Thoracic aorta (tissue), 2 donors: Measurements from ENCODE around the gene CANX. TPM values are rescaled to one million over a fixed set of nuclear protein-coding genes. Genes with fewer than 3 reads are reported as not detected.

Experiments used
- ATAC-seq: fragments of 150-250 bp; one replicate; pipeline ENCODE4 v1.8.0; 2017; ENCODE audit warnings: low read depth; ENCODE audit not compliant: insufficient number of reproducible peaks, low FRiP score
- DNase-seq: peaks from one replicate; pipeline ENCODE4 v3.0.0-alpha.2; 2020; ENCODE audit warnings: low spot score
- H3K27ac ChIP-seq, 2 donors: fragments of 200-600 bp; sonication (generic); 1 replicate in 1 of 2; 2 replicates in 1 of 2; pipeline ENCODE4 v1.5.1; 2016; ENCODE audit warnings: mild to moderate bottlenecking in 2 of 2, moderate library complexity in 2 of 2
- H3K27me3 ChIP-seq: fragments of 200-600 bp; sonication (generic); replicated peaks from 2 replicates; pipeline ENCODE4 v1.6.0; 2016; ENCODE audit warnings: mild to moderate bottlenecking; ENCODE audit not compliant: insufficient read depth
- H3K36me3 ChIP-seq: fragments of 200-600 bp; sonication (generic); one replicate; pipeline ENCODE4 v1.5.1; 2016
- H3K4me1 ChIP-seq, 2 donors: fragments of 200-600 bp; sonication (generic); 1 replicate in 1 of 2; 2 replicates in 1 of 2; pipeline versions ENCODE4 v1.5.1 to v1.6.0; 2016; ENCODE audit warnings: low read depth in 2 of 2, mild to moderate bottlenecking in 1 of 2; ENCODE audit not compliant: control insufficient read depth in 1 of 2
- H3K4me3 ChIP-seq: fragments of 200-600 bp; sonication (generic); 2 replicates; pipeline ENCODE4 v1.5.1; 2016; ENCODE audit warnings: mild to moderate bottlenecking
- H3K9me3 ChIP-seq: fragments of 200-600 bp; sonication (generic); 2 replicates; pipeline ENCODE4 v1.5.1; 2016
- CTCF ChIP-seq: fragments of 200-600 bp; sonication (generic); IDR thresholded peaks from one replicate; pipeline ENCODE4 v1.5.1; 2019; ENCODE audit warnings: antibody characterized with exemption
- total RNA-seq, 2 donors: library from RNA; depleted of rRNA; stranded (reverse); fragments of >200 nt; gene quantifications; one replicate each; pipeline versions ENCODE4 v1.1.0 to v1.2.3, GENCODE V29; 2016

CANX gene
- total RNA-seq, 2 donors from 2014 or later = 240 to 371 TPM

GRCh38 chr5:179762079-179762780 lies 63.5 kb downstream of the CANX start:
- ATAC-seq (no peak), DNase-seq (no peak)
- H3K4me1 ChIP-seq = peaks cover 31 to 65% of the 10 kb centered on the region in 2 donors

GRCh38 chr5:179762781-179763176 lies 64.0 kb downstream of the CANX start:
- H3K27me3 ChIP-seq = no peaks in the 10 kb centered on the region
- no peaks in the 10 kb centered on the region for H3K9me3 ChIP-seq
- H3K4me1 ChIP-seq = peaks cover 31 to 66% of the 10 kb centered on the region in 2 donors
- H3K27ac ChIP-seq = peak overlapping the region; percentile 3 to 79
- no peaks in the 10 kb centered on the region for H3K36me3 ChIP-seq
- no peak for ATAC-seq
- TF ChIP-seq CTCF = no peak
- H3K4me3 ChIP-seq = no peak overlapping the region
- no peak for DNase-seq

More at GRCh38 chr5:179762079-179762780, 63.5 kb downstream of the CANX start:
- Histone ChIP-seq H3K4me3 (no peak overlapping the region), H3K36me3 (no peaks in the 10 kb centered on the region), H3K27ac (peak overlapping the region; percentile 3 to 79), H3K27me3 (no peaks in the 10 kb centered on the region), H3K9me3 (no peaks in the 10 kb centered on the region)
- no peak for TF ChIP-seq CTCF

- peaks cover 31 to 66% of the 10 kb centered on the region in 2 donors for H3K4me1 ChIP-seq
- peak overlapping the region; percentile 38 for H3K4me3 ChIP-seq
- H3K9me3 ChIP-seq = no peaks in the 10 kb centered on the region
- ATAC-seq (peak; percentile 61), DNase-seq (peak; percentile 36)
- no peaks in the 10 kb centered on the region for H3K36me3 ChIP-seq
- no peaks in the 10 kb centered on the region for H3K27me3 ChIP-seq
- H3K27ac ChIP-seq = peak overlapping the region; percentile 79
- peak; percentile 85 for TF ChIP-seq CTCF
Observed at GRCh38 chr5:179763215-179763945, 64.6 kb downstream of the CANX start.

GRCh38 chr5:179764056-179764455 lies 65.3 kb downstream of the CANX start:
- DNase-seq (no peak), ATAC-seq (no peak)
- H3K4me3 ChIP-seq = no peak overlapping the region
- H3K27me3 ChIP-seq = no peaks in the 10 kb centered on the region
- peak overlapping the region; percentile 79 for H3K27ac ChIP-seq
- no peak for TF ChIP-seq CTCF
- H3K36me3 ChIP-seq = peaks cover 4% of the 10 kb centered on the region
- peaks cover 31 to 66% of the 10 kb centered on the region in 2 donors for H3K4me1 ChIP-seq
- H3K9me3 ChIP-seq = no peaks in the 10 kb centered on the region

- Histone ChIP-seq H3K4me1 (peaks cover 31 to 58% of the 10 kb centered on the region in 2 donors), H3K9me3 (no peaks in the 10 kb centered on the region), H3K27ac (peak overlapping the region; percentile 72 to 80), H3K4me3 (no peak overlapping the region), H3K36me3 (peaks cover 14% of the 10 kb centered on the region), H3K27me3 (no peaks in the 10 kb centered on the region)
- TF ChIP-seq CTCF = no peak
- peak; percentile 70 for ATAC-seq
- DNase-seq = peak; percentile 21
Observed at GRCh38 chr5:179765400-179765799, 66.6 kb downstream of the CANX start.
